ENCODE results near the gene GRIK3.
"Not testable (repeated sequence)": the region's sequence is repeated elsewhere in the genome, so short reads cannot be mapped to it uniquely, and the experiment has no call there.

The GRIK3 gene

GRCh38 chr1:36911561-36912364 is 122.6 kb downstream of the GRIK3 start:
- in situ Hi-C loops (cut with HindIII; ENCODE audit: low sequenced_read_pairs): no loop called here
- H3K4me3 ChIP-seq (ENCODE audit: low read depth, low read length): no peak overlapping the region
- TF ChIP-seq CTCF (IDR thresholded peaks at IDR 0.05; ENCODE audit: low read depth, low read length, missing control alignments): no peak
- DNase-seq (ENCODE audit: low read depth): no peak

DNA sequence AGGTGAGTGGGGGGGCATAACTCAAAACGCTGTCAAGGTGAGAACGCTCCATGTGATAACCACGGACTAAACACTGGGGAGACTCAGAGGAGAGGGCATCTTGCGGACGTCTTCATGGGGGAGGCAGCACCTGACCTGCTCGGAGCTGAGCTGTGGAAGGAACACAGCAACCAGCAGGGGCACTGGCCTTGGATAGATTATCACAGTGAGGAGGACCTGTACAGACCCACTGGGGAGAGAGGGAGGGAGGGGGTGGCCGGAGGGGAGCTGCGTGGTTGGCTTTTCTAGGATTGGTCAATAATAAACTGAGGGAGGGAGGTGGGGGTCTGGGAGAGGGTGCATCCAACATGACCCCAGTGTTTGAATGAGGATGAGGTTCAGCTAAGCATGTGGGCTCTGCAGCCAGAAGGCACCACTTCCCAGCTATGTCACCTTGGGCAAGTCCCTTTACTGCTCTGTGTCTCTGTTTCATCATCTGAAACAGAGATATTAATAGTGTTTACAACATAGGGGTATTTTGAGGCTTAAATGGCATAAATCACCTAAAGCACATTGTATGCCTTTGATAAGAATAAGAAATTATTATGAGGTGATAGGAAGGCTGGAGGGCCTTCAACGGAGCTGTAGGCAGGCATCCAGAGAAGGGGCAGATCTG is 123.3 kb downstream of the GRIK3 start:
- in situ Hi-C loops (cut with HindIII; ENCODE audit: low sequenced_read_pairs): no loop called here
- TF ChIP-seq CTCF (IDR thresholded peaks at IDR 0.05; ENCODE audit: low read depth, low read length, missing control alignments): no peak
- DNase-seq (ENCODE audit: low read depth): no peak
- H3K4me3 ChIP-seq (ENCODE audit: low read depth, low read length): no peak overlapping the region

- no peak for DNase-seq (ENCODE audit: low read depth)
- in situ Hi-C loops (cut with HindIII; ENCODE audit: low sequenced_read_pairs): no loop called here
- no peak overlapping the region for H3K4me3 ChIP-seq (ENCODE audit: low read depth, low read length)
- TF ChIP-seq CTCF (IDR thresholded peaks at IDR 0.05; ENCODE audit: low read depth, low read length, missing control alignments): no peak
Measured at GRCh38 chr1:36909946-36910725, 124.2 kb downstream of the GRIK3 start.

DNA sequence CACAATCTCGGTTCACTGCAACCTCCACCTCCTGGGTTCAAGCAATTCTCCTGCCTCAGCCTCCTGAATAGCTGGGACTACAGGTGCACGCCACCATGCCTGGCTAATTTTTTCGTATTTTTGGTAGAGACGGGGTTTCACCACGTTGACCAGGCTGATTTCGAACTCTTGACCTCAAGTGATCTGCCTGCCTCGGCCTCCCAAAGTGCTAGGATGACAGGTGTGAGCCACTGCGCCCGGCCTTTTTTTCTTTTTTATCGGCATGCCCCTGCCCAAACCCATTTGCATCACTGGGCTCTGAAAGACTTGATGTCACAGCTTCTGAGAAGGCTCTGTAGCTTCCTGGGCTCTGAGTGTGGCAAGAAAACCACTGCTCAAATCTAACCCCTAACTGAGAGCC is 125.0 kb downstream of the GRIK3 start:
- H3K4me3 ChIP-seq (ENCODE audit: low read depth, low read length); in situ Hi-C loops (cut with HindIII; ENCODE audit: low sequenced_read_pairs); DNase-seq (ENCODE audit: low read depth): not testable (repeated sequence)

GRCh38 chr1:36908096-36908495 is 126.2 kb downstream of the GRIK3 start:
- in situ Hi-C loops (cut with HindIII; ENCODE audit: low sequenced_read_pairs): no loop called here
- DNase-seq (ENCODE audit: low read depth): no peak
- no peak for TF ChIP-seq CTCF (IDR thresholded peaks at IDR 0.05; ENCODE audit: low read depth, low read length, missing control alignments)
- no peak overlapping the region for H3K4me3 ChIP-seq (ENCODE audit: low read depth, low read length)

DNA sequence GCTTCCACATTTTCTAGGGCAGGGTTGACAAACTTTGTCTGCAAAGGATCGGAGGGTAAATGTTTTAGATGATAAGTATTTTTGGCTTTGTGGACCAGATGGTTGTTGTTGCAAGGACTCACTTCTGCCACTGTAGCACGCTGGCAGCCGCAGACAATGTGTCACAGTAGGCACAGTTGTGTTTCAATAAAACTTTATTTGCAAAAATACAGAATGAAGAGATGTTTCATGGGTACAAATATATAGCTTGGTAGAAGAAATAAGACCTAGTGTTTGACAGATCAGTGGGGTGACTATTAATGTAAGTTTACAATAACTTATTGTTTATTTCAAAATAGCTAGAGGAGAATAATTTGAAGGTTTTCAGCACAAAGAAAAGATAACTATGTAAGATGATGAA is 127.8 kb downstream of the GRIK3 start:
- DNase-seq (ENCODE audit: low read depth): no peak
- in situ Hi-C loops (cut with HindIII; ENCODE audit: low sequenced_read_pairs): no loop called here
- no peak for TF ChIP-seq CTCF (IDR thresholded peaks at IDR 0.05; ENCODE audit: low read depth, low read length, missing control alignments)
- H3K4me3 ChIP-seq (ENCODE audit: low read depth, low read length): no peak overlapping the region

All from astrocyte of the cerebellum (primary cell).